ENCODE data around the gene ZMIZ1.
A peak's percentile ranks its signal among the peaks of the same experiment; 100 is the strongest.

The ZMIZ1 gene

GRCh38 chr10:79185067-79185774, 116.5 kb downstream of the ZMIZ1 start:
- H3K4me3 ChIP-seq = no peak overlapping the region
- peak overlapping the region in 8 of 21 experiments; percentile 37 to 76 (median 52) for H3K27ac ChIP-seq

- peak overlapping the region in 6 of 21 experiments; percentile 14 to 76 (median 48) for H3K27ac ChIP-seq
- H3K4me3 ChIP-seq = no peak overlapping the region
Observed at GRCh38 chr10:79185796-79186374, 117.1 kb downstream of the ZMIZ1 start.

- H3K27ac ChIP-seq = peak overlapping the region in 3 of 21 experiments; percentile 14 to 76 (median 44)
- no peak overlapping the region for H3K4me3 ChIP-seq
Observed at GRCh38 chr10:79186486-79187120, 117.8 kb downstream of the ZMIZ1 start.

GRCh38 chr10:79187121-79187940, 118.6 kb downstream of the ZMIZ1 start:
- Histone ChIP-seq H3K27ac (peak overlapping the region in 3 of 21 experiments; percentile 29 to 76 (median 44)), H3K4me3 (no peak overlapping the region)

- Histone ChIP-seq H3K4me3 (no peak overlapping the region), H3K27ac (peak overlapping the region in 12 of 21 experiments; percentile 8 to 83 (median 42))
Observed at GRCh38 chr10:79188154-79188965, 119.6 kb downstream of the ZMIZ1 start.

GRCh38 chr10:79189181-79189580, 120.4 kb downstream of the ZMIZ1 start:
- Histone ChIP-seq H3K4me3 (no peak overlapping the region), H3K27ac (peak overlapping the region in 10 of 21 experiments; percentile 8 to 83 (median 38))

GRCh38 chr10:79189853-79190435, 121.2 kb downstream of the ZMIZ1 start:
- no peak overlapping the region for H3K4me3 ChIP-seq
- H3K27ac ChIP-seq = peak overlapping the region in 11 of 21 experiments; percentile 11 to 83 (median 41)

GRCh38 chr10:79190740-79191261, 122.0 kb downstream of the ZMIZ1 start:
- H3K27ac ChIP-seq = peak overlapping the region in 4 of 21 experiments; percentile 22 to 83 (median 58)
- no peak overlapping the region for H3K4me3 ChIP-seq

GRCh38 chr10:79191951-79192676, 123.3 kb downstream of the ZMIZ1 start:
- Histone ChIP-seq H3K27ac (peak overlapping the region in 7 of 21 experiments; percentile 17 to 68 (median 34)), H3K4me3 (no peak overlapping the region)

GRCh38 chr10:79192677-79193003, 123.9 kb downstream of the ZMIZ1 start:
- no peak overlapping the region for H3K4me3 ChIP-seq
- peak overlapping the region in 3 of 21 experiments; percentile 28 to 68 (median 33) for H3K27ac ChIP-seq

GRCh38 chr10:79193694-79194382, 125.1 kb downstream of the ZMIZ1 start:
- no peak overlapping the region for H3K4me3 ChIP-seq
- H3K27ac ChIP-seq = no peak overlapping the region

- Histone ChIP-seq H3K4me3 (no peak overlapping the region), H3K27ac (peak overlapping the region in 9 of 21 experiments; percentile 6 to 65 (median 30))
Observed at GRCh38 chr10:79195091-79195923, 126.5 kb downstream of the ZMIZ1 start.

- H3K27ac ChIP-seq = peak overlapping the region in 1 of 21 experiments; percentile 21
- no peak overlapping the region for H3K4me3 ChIP-seq
Observed at GRCh38 chr10:79196470-79197461, 128.0 kb downstream of the ZMIZ1 start.

GRCh38 chr10:79197558-79197957, 128.8 kb downstream of the ZMIZ1 start:
- Histone ChIP-seq H3K4me3 (no peak overlapping the region), H3K27ac (peak overlapping the region in 1 of 21 experiments; percentile 21)

- Histone ChIP-seq H3K4me3 (no peak overlapping the region), H3K27ac (no peak overlapping the region)
Observed at GRCh38 chr10:79200346-79200745, 131.6 kb downstream of the ZMIZ1 start.
